DOHH2 (cell line): ENCODE data around the gene POLR1C.

Experiments used
- H3F3A ChIP-seq: fragments of 200-600 bp; sonication (generic), shearing (Covaris generic); 2 replicates; pipeline ENCODE4 v1.6.0; 2016; ENCODE audit warnings: antibody characterized with exemption, mild to moderate bottlenecking; ENCODE audit not compliant: control insufficient read depth, insufficient read depth
- H3K27ac ChIP-seq: fragments of 200-600 bp; sonication (generic); 2 replicates; pipeline ENCODE4 v1.5.1; 2014; ENCODE audit warnings: low read depth, mild to moderate bottlenecking, low read length, moderate library complexity
- H3K27me3 ChIP-seq: fragments of 200-600 bp; sonication (generic); 2 replicates; pipeline ENCODE4 v1.6.1; 2014; ENCODE audit warnings: mild to moderate bottlenecking, low read length, mixed read lengths; ENCODE audit not compliant: control insufficient read depth
- H3K36me3 ChIP-seq: fragments of 200-600 bp; sonication (generic); 2 replicates; pipeline ENCODE4 v1.6.1; 2014; ENCODE audit warnings: mild to moderate bottlenecking, low read length, moderate library complexity, mixed read lengths; ENCODE audit not compliant: control insufficient read depth
- H3K4me1 ChIP-seq: fragments of 200-600 bp; sonication (generic); 2 replicates; pipeline ENCODE4 v1.6.1; 2014; ENCODE audit warnings: mild to moderate bottlenecking, low read length, mixed read lengths; ENCODE audit not compliant: control insufficient read depth
- H3K4me2 ChIP-seq: fragments of 200-600 bp; sonication (generic); 2 replicates; pipeline ENCODE4 v1.6.0; 2014; ENCODE audit warnings: mild to moderate bottlenecking, low read length, moderate library complexity
- H3K4me3 ChIP-seq: fragments of 200-600 bp; sonication (generic); 2 replicates; pipeline ENCODE4 v1.5.1; 2014; ENCODE audit warnings: mild to moderate bottlenecking, low read length, mixed read lengths
- H3K79me2 ChIP-seq: fragments of 200-600 bp; sonication (generic); 2 replicates; pipeline ENCODE4 v1.6.1; 2014; ENCODE audit warnings: mild to moderate bottlenecking, low read length, mixed read lengths; ENCODE audit not compliant: control insufficient read depth
- H3K9me2 ChIP-seq: fragments of 200-600 bp; sonication (generic); replicated peaks from 2 replicates; pipeline ENCODE4 v1.6.1; 2014; ENCODE audit warnings: mild to moderate bottlenecking, low read length, mixed read lengths; ENCODE audit not compliant: control insufficient read depth
- H3K9me3 ChIP-seq: fragments of 200-600 bp; sonication (generic); 2 replicates; pipeline ENCODE4 v1.6.1; 2014; ENCODE audit warnings: antibody characterized with exemption, low read length, mixed read lengths; ENCODE audit not compliant: control insufficient read depth, insufficient read depth
- H4K20me1 ChIP-seq: fragments of 200-600 bp; sonication (generic); 2 replicates; pipeline ENCODE4 v1.6.0; 2014; ENCODE audit warnings: low read depth, mild to moderate bottlenecking, antibody characterized with exemption, low read length, moderate library complexity; ENCODE audit not compliant: control insufficient read depth, insufficient read depth
- CTCF ChIP-seq: fragments of 200-600 bp; sonication (generic); IDR thresholded peaks from one replicate; pipeline ENCODE4 v1.5.1; 2014; ENCODE audit warnings: antibody characterized with exemption, mild to moderate bottlenecking, low read depth, low read length; ENCODE audit not compliant: poor library complexity, severe bottlenecking
- EZH2phosphoT487 ChIP-seq: fragments of 200-600 bp; sonication (generic); IDR thresholded peaks from 2 replicates; pipeline ENCODE4 v1.6.1; 2017; ENCODE audit warnings: borderline replicate concordance, mild to moderate bottlenecking, antibody characterized with exemption, low read length, moderate library complexity, mixed read lengths

POLR1C gene

DNA sequence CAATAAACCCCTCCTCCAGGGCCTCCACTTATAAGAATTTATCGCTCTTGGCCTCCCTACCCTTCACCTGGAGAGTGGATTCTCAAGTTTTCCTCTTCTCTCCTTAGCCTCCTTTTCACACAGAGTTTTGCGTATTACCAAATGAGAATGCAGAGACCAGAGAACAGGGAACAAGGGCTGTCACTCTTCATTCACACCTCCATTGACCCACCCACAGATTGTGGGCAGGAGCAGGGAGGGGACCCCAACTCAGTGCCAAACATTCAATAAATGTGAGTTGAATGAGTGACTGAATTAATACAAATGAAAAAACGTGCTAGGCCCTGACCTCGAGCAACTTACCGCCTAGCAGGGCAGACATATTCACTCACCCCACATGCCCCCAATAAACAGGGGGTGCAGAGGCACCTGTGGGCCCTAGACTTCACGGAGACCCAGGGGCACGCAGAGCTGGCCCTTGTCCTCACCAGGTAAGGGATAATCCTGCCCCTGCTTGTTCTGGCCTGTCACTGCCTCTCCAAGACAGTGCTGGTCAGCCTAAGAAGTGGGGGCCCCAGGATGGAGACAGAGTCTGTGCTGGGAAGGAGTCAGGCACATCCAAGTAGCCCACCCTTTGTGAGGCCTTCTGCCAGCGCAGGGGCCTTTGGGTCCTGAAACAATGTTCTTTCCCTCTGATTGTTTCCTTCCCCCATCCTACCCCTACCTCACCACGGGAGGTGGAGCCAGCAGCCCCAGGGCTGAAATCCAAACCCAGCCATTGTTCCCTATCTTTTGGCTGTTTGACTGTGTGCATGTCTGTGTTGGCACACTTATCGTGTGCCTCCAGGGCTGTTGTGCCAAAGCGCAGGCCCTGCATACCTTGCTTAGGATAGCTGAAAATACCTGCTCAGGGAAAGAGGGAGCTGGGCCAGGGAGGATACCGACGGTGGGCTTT, 47.9 kb upstream of the POLR1C start:
- Histone ChIP-seq H3K9me2 (no peaks in the 10 kb centered on the region), H3K4me2 (no peak overlapping the region), H3K4me1 (no peaks in the 10 kb centered on the region), H3F3A (no peaks in the 10 kb centered on the region), H3K27me3 (peaks cover 24% of the 10 kb centered on the region), H3K4me3 (no peak overlapping the region), H3K36me3 (no peaks in the 10 kb centered on the region), H3K27ac (no peak overlapping the region), H3K79me2 (no peaks in the 10 kb centered on the region), H3K9me3 (no peaks in the 10 kb centered on the region), H4K20me1 (no peaks in the 10 kb centered on the region)
- TF ChIP-seq EZH2phosphoT487 (no peak), CTCF (no peak)

DNA sequence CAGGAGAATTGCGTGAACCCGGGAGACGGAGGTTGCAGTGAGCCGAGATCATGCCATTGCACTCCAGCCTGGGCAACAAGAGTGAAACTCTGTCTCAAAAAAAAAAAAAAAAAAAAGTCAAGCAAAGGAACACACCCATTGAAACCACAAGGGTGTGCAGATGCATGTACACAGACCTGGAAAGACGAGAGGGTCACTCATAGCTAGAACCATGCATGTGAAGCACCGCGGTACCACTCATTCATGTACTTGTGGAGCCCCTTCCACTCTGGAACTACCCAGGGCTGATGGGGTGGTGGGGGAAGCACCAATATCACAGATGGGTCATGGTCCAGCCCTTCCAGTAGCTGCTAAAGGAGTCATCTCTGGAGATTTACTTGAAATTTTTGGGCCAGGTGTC, 46.9 kb upstream of the POLR1C start:
- no peak overlapping the region for H3K4me3 ChIP-seq
- H3F3A ChIP-seq = no peaks in the 10 kb centered on the region
- no peaks in the 10 kb centered on the region for H4K20me1 ChIP-seq
- peaks cover 24% of the 10 kb centered on the region for H3K27me3 ChIP-seq
- no peaks in the 10 kb centered on the region for H3K79me2 ChIP-seq
- no peaks in the 10 kb centered on the region for H3K36me3 ChIP-seq
- H3K9me2 ChIP-seq = no peaks in the 10 kb centered on the region
- TF ChIP-seq CTCF (no peak), EZH2phosphoT487 (no peak)
- H3K27ac ChIP-seq = no peak overlapping the region
- H3K4me2 ChIP-seq = no peak overlapping the region
- no peaks in the 10 kb centered on the region for H3K4me1 ChIP-seq
- H3K9me3 ChIP-seq = no peaks in the 10 kb centered on the region

- H4K20me1 ChIP-seq = no peaks in the 10 kb centered on the region
- H3K27me3 ChIP-seq = peaks cover 20% of the 10 kb centered on the region
- no peak overlapping the region for H3K27ac ChIP-seq
- H3K9me2 ChIP-seq = no peaks in the 10 kb centered on the region
- H3K4me1 ChIP-seq = no peaks in the 10 kb centered on the region
- no peak overlapping the region for H3K4me2 ChIP-seq
- no peaks in the 10 kb centered on the region for H3K79me2 ChIP-seq
- TF ChIP-seq EZH2phosphoT487 (no peak), CTCF (no peak)
- no peaks in the 10 kb centered on the region for H3K9me3 ChIP-seq
- no peak overlapping the region for H3K4me3 ChIP-seq
- peaks cover under 1% of the 10 kb centered on the region; the same call in 1 of the 2 replicates for H3F3A ChIP-seq
- H3K36me3 ChIP-seq = no peaks in the 10 kb centered on the region
Observed at GRCh38 chr6:43471399-43471798, 45.5 kb upstream of the POLR1C start.
